C4-2B (cell line): ENCODE measurements around the gene ABCB11.

Experiments
- CTCF ChIP-seq: fragments of 450-650 bp; conservative IDR thresholded peaks from 2 replicates; pipeline ENCODE4 v1.5.1; 2017; ENCODE audit warnings: mild to moderate bottlenecking
- ZFX ChIP-seq: fragments of 450-650 bp; IDR thresholded peaks from 2 replicates; pipeline ENCODE4 v1.6.1; 2017

DNA sequence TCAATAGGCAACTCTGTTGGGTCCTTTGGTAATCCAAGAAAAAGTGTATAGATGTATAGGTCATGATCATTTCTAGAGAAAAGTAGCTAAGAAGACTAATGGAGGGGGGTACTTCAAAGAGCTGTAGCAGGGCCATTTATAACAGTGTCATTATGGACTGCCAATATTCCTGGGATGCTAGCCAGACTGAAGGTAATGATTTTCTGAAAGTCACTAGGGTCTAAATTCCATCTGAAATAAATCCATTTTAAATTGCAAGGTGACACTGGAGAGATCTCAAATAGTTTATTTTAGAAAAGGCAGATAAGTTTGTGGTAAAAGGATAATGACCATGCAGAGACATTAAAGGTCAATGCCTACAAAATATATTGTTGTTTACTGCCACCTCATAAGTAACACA is 136.4 kb downstream of the ABCB11 start:
- TF ChIP-seq CTCF (no peak), ZFX (no peak)
